GM11168 (cell line): ENCODE data around the gene KRTAP3-1.
"Not testable (repeated sequence)": the region's sequence is repeated elsewhere in the genome, so short reads cannot be mapped to it uniquely, and the experiment has no call there.

ENCODE experiments used
- in situ Hi-C: fragments of 300-500 bp; cut with MboI; formaldehyde crosslinking; loops from one replicate; pipeline ENCODE4 v1.12.0; 2022; ENCODE audit warnings: low sequenced_read_pairs; ENCODE audit not compliant: unreplicated experiment

The KRTAP3-1 gene

GRCh38 chr17:41016578-41017215 lies 7.8 kb upstream of the KRTAP3-1 start:
- in situ Hi-C loops: no loop called here

- in situ Hi-C loops: no loop called here
Observed at GRCh38 chr17:41015454-41015853, 6.5 kb upstream of the KRTAP3-1 start.

- in situ Hi-C loops: no loop called here
Observed at GRCh38 chr17:41013606-41014005, 4.7 kb upstream of the KRTAP3-1 start.

GRCh38 chr17:41013181-41013580 lies 4.3 kb upstream of the KRTAP3-1 start:
- in situ Hi-C loops: no loop called here

GRCh38 chr17:41012326-41013120 lies 3.6 kb upstream of the KRTAP3-1 start:
- in situ Hi-C loops: no loop called here

GRCh38 chr17:41010441-41010840 lies 1.5 kb upstream of the KRTAP3-1 start:
- in situ Hi-C loops: no loop called here

- in situ Hi-C loops: no loop called here
Observed at GRCh38 chr17:41009936-41010335, 1.0 kb upstream of the KRTAP3-1 start.

- in situ Hi-C loops: no loop called here
Observed at GRCh38 chr17:41009301-41009760, 403 bp upstream of the KRTAP3-1 start.

GRCh38 chr17:41004397-41004796 lies 4.5 kb downstream of the KRTAP3-1 start:
- in situ Hi-C loops: no loop called here

- in situ Hi-C loops: no loop called here
Observed at GRCh38 chr17:41003926-41004325, 5.0 kb downstream of the KRTAP3-1 start.

- in situ Hi-C loops: no loop called here
Observed at GRCh38 chr17:41002814-41003213, 6.1 kb downstream of the KRTAP3-1 start.

- in situ Hi-C loops: no loop called here
Observed at GRCh38 chr17:41001795-41002194, 7.1 kb downstream of the KRTAP3-1 start.

GRCh38 chr17:40999563-40999962 lies 9.4 kb downstream of the KRTAP3-1 start, which contains the start of gene KRTAP3-2:
Gene KRTAP3-2, minus strand, starts transcription at chr17:40999906. Its CDS starts 53 bp downstream, at chr17:40999853.
- in situ Hi-C loops: not testable (repeated sequence)

- in situ Hi-C loops: no loop called here
Observed at GRCh38 chr17:40997361-40997760, 11.6 kb downstream of the KRTAP3-1 start.

- in situ Hi-C loops: no loop called here
Observed at GRCh38 chr17:40996829-40997228, 12.1 kb downstream of the KRTAP3-1 start.

GRCh38 chr17:40995116-40995515 lies 13.8 kb downstream of the KRTAP3-1 start:
- in situ Hi-C loops: no loop called here

- in situ Hi-C loops: no loop called here
Observed at GRCh38 chr17:40993839-40994238, 15.1 kb downstream of the KRTAP3-1 start, which contains the start of gene KRTAP3-3. Gene KRTAP3-3, minus strand, starts transcription at chr17:40994164. Its CDS starts 67 bp downstream, at chr17:40994097.

- in situ Hi-C loops: no loop called here
Observed at GRCh38 chr17:40993084-40993483, 15.8 kb downstream of the KRTAP3-1 start.

GRCh38 chr17:40992666-40993065 lies 16.3 kb downstream of the KRTAP3-1 start:
- in situ Hi-C loops: no loop called here

GRCh38 chr17:40986920-40987319 lies 22.0 kb downstream of the KRTAP3-1 start:
- in situ Hi-C loops: no loop called here

GRCh38 chr17:40984226-40984625 lies 24.7 kb downstream of the KRTAP3-1 start, which contains the start of gene KRT40:
Gene KRT40, minus strand, starts transcription at chr17:40984326. Its CDS starts 53 bp downstream, at chr17:40984273.
- in situ Hi-C loops: no loop called here
